GM18499 (cell line): ENCODE results near the gene ENO2.

Experiments
- ATAC-seq: cut with Tn5 transposase; IDR thresholded peaks from one replicate; pipeline ENCODE4 v1.9.1; 2021; ENCODE audit warnings: moderate number of reproducible peaks; ENCODE audit not compliant: insufficient read depth, unreplicated experiment

ENO2 gene

GRCh38 chr12:6946033-6946919, 31.9 kb downstream of the ENO2 start:
- no peak for ATAC-seq

DNA sequence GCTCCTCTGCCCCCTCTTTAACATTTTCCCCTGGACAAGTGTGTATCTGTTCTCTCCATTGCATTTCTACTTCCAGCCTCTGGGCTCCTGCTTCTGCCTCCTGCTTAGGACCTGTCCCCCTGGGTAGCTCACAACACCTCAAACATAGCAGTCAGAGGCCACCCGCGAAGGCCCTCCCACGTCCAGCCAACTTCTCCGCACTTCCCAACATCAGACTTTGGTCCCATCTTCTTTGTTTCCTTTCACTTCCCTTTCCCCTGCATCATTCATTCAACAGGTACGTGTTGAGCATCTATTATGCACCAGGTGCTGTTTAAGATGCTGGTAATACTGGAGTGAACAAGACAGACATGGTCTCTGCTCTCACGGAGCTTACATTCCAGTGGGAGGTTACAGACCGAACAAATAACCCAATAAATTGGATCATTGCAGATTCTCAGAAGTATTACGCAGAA, 32.6 kb downstream of the ENO2 start:
- ATAC-seq, result no peak

DNA sequence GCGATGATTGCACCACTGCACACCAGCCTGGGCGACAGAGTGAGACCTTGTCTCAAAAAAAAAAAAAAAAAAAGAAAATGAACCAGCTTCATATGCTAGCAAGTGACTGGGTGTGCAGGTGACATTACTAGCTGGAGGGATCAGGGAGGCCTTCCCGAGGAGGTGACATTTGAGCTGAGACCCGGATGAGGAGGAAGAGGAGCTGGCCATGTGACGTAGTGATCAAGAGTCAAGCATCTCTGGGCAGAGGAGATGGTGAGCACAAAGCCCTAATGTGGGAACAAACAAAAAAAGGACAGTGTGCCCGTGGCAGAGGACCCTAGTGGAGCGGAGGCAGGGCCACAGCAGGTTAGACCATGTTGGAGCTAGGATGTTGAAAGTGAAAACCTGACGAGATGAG, 33.2 kb downstream of the ENO2 start:
- no peak for ATAC-seq

DNA sequence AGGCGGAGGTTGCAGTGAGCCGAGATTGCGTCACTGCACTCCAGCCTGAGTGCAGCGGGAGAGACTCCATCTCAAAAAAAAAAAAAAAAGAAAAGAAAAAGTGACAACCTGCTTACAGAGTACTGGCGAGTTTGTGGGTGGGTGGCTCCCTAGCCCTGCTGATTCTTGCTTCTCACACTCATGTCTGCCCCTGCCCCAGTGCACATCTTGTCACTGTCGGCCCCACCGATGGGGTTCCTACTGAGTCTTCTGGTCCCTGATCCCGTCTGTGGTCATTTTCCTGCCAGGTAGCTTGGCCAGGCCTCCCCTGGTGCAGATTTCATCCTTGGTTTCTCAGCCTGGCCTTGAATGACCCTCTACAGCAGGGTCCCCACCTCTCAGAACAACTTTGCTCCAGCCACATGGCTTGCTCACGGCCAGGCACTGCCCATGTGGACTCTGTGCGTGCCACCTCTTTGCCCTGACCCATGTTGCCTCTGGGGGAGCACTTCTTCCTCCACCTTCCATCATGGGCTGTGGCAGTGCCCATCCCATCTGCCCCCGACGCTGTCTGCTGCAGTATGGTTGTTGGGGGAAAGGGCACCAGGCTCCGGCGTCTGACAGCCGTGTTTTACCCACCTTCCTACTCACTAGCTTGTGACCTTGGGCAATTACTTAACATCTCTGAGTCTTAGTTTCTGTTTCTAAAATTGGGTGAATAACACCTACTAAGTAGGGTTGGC, 34.7 kb downstream of the ENO2 start:
- no peak for ATAC-seq

- ATAC-seq, result no peak
These were observed 36.0 kb downstream of the ENO2 start for GRCh38 chr12:6950401-6950801.

GRCh38 chr12:6950811-6951540, 36.6 kb downstream of the ENO2 start, which contains the start of gene PTPN6:
Gene PTPN6, plus strand, starts transcription at chr12:6951356. Its CDS starts 157 bp downstream, at chr12:6951513.
- no peak for ATAC-seq

GRCh38 chr12:6951551-6952120, 37.3 kb downstream of the ENO2 start:
- ATAC-seq, result no peak

DNA sequence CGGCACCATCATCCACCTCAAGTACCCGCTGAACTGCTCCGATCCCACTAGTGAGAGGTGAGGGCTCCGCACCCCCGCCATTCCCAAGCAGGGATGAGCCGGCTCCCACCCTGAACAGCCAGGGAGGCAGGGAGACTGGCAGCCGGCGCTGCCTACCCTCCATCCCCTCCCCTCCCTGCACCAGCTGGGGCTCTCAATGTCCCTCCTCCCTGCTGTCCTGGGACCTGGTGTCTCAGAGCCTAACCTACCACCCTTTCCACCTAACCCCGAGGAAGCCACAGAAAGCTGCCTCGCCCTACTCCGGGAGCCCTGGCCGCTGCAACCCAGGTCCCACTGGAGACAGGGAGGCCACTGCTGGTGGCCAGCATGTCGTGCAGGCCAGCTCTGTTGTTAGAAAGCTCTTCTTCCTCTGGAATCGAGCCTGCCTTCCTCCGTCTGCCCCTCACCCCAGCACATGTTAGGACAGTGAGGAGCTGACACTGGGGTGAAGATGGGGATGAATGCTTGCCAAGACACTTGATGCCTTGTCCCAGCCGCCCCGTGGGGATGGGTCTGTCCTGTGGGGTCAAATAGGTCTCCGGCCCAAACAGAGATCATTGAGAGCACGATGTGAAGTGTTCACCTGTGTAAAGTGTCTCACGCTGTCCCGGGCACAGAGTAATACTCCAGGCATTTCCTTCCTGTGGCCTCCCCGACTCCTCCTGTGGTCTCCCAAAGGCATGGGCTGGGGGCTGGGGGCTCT, 37.9 kb downstream of the ENO2 start:
- ATAC-seq, result no peak

DNA sequence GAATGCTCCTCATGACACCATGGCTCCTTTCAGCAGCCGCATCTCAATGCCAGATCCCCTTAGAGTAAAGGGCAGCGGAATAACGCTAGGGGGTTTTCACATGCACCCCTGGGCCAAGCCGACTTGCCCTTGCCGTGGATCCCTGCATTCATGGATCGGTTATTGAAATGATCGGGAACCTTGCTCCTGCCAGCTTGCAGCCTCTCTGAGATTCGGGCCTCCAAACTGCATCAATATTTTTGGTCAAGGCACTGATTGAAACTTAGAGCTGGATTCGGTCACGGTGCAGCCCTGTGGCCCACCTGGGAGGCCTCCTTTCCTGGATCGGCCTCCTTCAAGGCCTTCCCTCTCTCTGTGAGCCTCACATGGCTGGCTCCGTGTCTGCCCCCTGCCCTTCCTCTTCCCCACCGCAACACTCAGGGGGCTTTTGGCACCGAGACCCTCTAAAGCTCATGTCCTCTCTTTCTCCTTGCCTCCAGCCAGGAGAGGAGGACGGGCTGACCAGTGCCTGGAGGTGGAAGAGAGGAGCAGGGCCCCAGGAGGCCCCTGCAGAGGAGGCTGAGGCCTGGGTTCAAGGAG, 38.6 kb downstream of the ENO2 start:
- ATAC-seq, result no peak

- ATAC-seq, result peak; percentile 32
These were observed 39.3 kb downstream of the ENO2 start for GRCh38 chr12:6953442-6954315.

DNA sequence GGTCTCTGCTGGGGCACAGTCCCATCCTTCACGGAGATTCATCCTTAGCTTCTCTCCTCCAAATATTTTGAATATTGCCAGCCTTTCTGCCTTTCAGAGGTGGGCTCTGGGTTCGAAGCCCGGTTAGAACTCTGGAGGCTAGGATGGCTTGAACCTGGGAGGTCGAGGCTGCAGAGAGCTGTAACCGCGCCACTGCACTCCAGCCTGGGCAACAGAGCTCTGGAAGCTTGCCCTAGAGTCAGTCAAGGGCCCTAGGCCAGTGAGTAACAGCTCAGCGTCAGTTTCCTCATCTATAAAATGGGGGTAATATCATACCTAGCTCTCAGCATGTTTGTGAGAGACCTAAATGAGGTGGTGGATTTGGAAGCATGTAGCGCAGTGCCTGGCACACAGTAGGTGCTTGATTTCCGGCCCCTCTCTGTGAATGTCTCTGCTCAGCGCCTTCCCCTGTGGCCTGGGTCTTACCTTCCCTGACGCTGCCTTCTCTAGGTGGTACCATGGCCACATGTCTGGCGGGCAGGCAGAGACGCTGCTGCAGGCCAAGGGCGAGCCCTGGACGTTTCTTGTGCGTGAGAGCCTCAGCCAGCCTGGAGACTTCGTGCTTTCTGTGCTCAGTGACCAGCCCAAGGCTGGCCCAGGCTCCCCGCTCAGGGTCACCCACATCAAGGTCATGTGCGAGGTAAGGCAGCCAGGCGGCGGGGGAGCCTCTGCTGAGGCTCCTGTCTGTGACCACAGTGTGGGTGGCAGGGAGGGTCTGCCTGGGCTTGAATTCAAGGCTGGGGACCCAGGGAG, 40.1 kb downstream of the ENO2 start:
- ATAC-seq, result no peak

DNA sequence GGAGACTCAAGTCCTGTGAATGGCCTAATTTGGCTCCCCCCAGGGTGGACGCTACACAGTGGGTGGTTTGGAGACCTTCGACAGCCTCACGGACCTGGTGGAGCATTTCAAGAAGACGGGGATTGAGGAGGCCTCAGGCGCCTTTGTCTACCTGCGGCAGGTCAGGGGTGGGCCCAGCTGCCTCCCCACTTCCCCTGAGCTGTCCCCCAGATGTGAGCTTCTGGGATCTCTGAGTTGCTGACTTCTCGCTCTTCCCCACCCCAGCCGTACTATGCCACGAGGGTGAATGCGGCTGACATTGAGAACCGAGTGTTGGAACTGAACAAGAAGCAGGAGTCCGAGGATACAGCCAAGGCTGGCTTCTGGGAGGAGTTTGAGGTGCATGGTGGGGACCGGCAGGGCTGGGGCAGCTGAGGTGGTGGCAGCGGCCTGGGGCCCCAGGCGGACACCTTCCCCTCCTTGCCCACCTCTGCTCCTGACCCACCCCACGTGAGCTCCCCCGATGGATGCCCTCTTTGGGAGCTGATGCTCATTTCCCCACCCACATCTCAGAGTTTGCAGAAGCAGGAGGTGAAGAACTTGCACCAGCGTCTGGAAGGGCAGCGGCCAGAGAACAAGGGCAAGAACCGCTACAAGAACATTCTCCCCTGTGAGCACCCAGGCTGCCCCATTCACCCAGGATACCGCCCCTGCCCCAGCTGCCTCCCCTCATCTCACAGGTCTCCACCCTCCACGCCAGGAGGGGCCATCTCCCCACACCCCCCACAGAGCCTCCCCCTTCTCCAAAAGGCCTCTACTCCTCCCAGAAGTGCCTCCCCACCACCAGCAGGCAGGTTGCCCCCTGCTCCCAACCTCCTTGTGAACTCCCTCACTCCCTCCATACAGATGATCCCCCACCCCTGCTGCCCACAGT, 41.0 kb downstream of the ENO2 start:
- no peak for ATAC-seq

DNA sequence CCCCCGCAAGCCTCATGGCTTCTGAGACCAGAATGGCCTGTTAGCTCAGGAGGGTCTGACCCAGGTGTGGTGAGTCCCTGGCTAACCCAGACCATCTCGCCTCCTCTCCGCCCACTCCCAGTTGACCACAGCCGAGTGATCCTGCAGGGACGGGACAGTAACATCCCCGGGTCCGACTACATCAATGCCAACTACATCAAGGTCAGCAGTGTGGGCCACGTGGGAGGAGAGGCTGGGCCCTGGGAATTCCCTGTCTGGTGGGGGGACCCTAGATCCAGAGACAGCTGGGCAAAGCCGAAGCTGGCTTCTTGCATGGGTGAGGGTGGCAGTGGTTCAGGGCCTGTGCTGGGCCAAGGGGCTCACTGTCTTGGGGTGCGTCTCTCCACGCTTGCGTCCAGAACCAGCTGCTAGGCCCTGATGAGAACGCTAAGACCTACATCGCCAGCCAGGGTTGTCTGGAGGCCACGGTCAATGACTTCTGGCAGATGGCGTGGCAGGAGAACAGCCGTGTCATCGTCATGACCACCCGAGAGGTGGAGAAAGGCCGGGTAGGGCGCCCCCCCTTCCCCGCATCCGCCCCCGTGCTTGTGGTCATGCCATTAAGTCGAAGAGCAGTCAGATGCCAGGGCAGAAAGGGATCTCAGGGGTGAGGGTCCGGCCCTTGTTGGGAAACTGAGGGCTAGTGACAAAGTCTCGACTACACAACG, 41.8 kb downstream of the ENO2 start:
- no peak for ATAC-seq

- no peak for ATAC-seq
These were observed 42.8 kb downstream of the ENO2 start for GRCh38 chr12:6957151-6957701.

DNA sequence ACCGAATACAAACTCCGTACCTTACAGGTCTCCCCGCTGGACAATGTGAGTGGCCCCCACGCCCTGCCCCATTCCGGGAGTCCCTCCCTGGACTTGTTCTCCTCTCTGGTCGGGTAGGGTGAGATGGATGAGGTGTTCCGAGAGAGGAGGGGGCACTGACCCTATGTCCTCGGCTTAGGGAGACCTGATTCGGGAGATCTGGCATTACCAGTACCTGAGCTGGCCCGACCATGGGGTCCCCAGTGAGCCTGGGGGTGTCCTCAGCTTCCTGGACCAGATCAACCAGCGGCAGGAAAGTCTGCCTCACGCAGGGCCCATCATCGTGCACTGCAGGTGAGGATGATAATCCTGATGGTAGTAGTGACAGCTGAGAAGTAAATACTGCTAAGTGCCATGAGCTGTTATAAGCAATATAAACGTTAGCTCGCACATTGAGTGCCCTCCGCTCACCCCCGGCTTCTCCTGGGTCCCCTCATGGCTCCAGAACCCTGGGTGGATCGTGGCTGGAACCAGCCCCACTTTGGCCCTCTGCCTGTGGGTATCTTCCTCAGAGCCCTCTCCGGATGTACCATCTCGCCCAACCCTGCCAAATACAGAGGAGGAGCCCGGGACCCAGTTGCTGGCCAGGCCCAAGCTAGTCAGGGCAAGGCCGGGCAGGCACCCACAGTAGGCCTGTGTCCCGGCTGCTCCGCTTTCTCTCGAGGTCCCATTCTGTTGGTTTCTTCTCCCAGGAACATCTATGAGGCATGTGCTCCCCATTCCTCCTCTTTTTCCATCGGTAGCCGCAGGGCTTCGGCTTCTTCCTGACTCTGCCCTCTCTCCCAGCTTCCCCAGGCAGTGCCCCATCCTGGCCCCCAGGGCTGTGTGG, 43.6 kb downstream of the ENO2 start:
- ATAC-seq, result no peak
